ENCODE data around the gene SIL1.
"Not testable (repeated sequence)": the region's sequence is repeated elsewhere in the genome, so short reads cannot be mapped to it uniquely, and the experiment has no call there.

SIL1 gene

GRCh38 chr5:139138809-139139208 lies 59.4 kb downstream of the SIL1 start:
- peak; percentile 47 for DNase-seq (ENCODE audit: low spot score)

GRCh38 chr5:139138109-139138508 lies 60.1 kb downstream of the SIL1 start:
- no peak for DNase-seq (ENCODE audit: low spot score)

GRCh38 chr5:139137697-139138096 lies 60.5 kb downstream of the SIL1 start:
- no peak for DNase-seq (ENCODE audit: low spot score)

GRCh38 chr5:139134906-139135305 lies 63.3 kb downstream of the SIL1 start:
- no peak for DNase-seq (ENCODE audit: low spot score)

- no peak for DNase-seq (ENCODE audit: low spot score)
These were observed 64.9 kb downstream of the SIL1 start for GRCh38 chr5:139133282-139133681.

- no peak for DNase-seq (ENCODE audit: low spot score)
These were observed 65.7 kb downstream of the SIL1 start for GRCh38 chr5:139132515-139132914.

GRCh38 chr5:139131921-139132432 lies 66.2 kb downstream of the SIL1 start:
- no peak for DNase-seq (ENCODE audit: low spot score)

- DNase-seq (ENCODE audit: low spot score) = peak; percentile 66
These were observed 66.7 kb downstream of the SIL1 start for GRCh38 chr5:139131465-139131864.

- no peak for DNase-seq (ENCODE audit: low spot score)
These were observed 67.1 kb downstream of the SIL1 start for GRCh38 chr5:139131062-139131461.

- no peak for DNase-seq (ENCODE audit: low spot score)
These were observed 68.0 kb downstream of the SIL1 start for GRCh38 chr5:139130214-139130613.

GRCh38 chr5:139126711-139127111 lies 71.5 kb downstream of the SIL1 start:
- no peak for DNase-seq (ENCODE audit: low spot score)

GRCh38 chr5:139125991-139126390 lies 72.2 kb downstream of the SIL1 start:
- DNase-seq (ENCODE audit: low spot score) = no peak

GRCh38 chr5:139124774-139125520 lies 73.2 kb downstream of the SIL1 start:
- DNase-seq (ENCODE audit: low spot score) = no peak

GRCh38 chr5:139121120-139121519 lies 77.0 kb downstream of the SIL1 start:
- no peak for DNase-seq (ENCODE audit: low spot score)

GRCh38 chr5:139120521-139120920 lies 77.6 kb downstream of the SIL1 start:
- DNase-seq (ENCODE audit: low spot score) = no peak

GRCh38 chr5:139118804-139119203 lies 79.4 kb downstream of the SIL1 start:
- DNase-seq (ENCODE audit: low spot score) = no peak

GRCh38 chr5:139117342-139117884 lies 80.8 kb downstream of the SIL1 start:
- no peak for DNase-seq (ENCODE audit: low spot score)

GRCh38 chr5:139116100-139116655 lies 82.0 kb downstream of the SIL1 start:
- no peak for DNase-seq (ENCODE audit: low spot score)

GRCh38 chr5:139113892-139114291 lies 84.3 kb downstream of the SIL1 start:
- DNase-seq (ENCODE audit: low spot score) = no peak

GRCh38 chr5:139112362-139112761 lies 85.8 kb downstream of the SIL1 start:
- not testable (repeated sequence) for DNase-seq (ENCODE audit: low spot score)

- DNase-seq (ENCODE audit: low spot score) = no peak
These were observed 87.5 kb downstream of the SIL1 start for GRCh38 chr5:139110526-139111168.

- peak; percentile 44 for DNase-seq (ENCODE audit: low spot score)
These were observed 89.9 kb downstream of the SIL1 start for GRCh38 chr5:139108063-139108824.
